HG03378 (cell line): ENCODE measurements around the gene IFT20.
A peak's percentile ranks its signal among the peaks of the same experiment; 100 is the strongest.

Experiments
- ATAC-seq: cut with Tn5 transposase; IDR thresholded peaks from one replicate; pipeline ENCODE4 v1.9.1; 2021; ENCODE audit warnings: mild to moderate bottlenecking, moderate library complexity; ENCODE audit not compliant: unreplicated experiment

The IFT20 gene

GRCh38 chr17:28338056-28338768 is 2.9 kb upstream of the IFT20 start:
- ATAC-seq = no peak

DNA sequence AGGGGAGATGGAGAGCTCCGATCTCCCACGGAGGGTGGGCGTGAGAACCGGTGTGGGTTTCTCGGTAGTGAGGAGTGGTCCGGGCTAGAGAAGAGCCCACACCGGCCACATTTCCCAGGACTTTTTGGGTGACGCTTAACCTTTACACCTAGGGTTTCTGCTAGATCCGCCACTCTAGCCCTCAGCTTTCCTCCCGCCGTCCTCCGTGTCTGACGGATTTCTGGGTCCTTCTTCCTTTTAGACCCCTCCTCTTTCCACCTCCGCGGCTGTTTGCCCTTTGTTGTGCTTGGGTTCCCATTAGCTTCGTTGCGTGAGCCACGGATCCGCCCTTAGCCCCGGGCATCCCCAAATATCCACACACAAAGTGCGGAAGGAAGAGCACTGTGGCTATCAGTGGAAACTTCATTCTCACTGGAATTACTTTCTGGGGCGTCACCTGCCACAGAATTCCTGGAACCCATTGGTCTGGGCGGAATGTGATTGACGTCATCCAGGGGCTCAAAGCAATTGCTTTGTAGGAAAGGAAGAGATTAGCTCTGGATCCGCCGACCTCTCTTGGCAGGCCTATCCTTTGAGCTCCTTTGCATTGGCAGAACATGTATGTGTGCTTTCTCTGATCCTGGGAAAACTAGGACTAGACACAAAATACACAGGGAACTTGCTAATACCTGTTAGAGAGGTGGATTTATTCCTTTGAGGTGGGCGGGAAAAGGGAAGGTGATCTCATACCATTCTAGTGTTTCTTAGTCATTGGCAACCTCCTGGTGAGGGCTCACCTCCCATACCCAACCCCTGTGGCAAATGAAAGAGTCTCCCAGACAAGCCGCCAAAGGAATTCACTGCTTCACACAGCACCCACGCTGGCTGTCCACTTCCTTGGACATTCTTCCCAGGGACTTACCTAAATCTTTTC is 943 bp upstream of the IFT20 start:
- no peak for ATAC-seq

DNA sequence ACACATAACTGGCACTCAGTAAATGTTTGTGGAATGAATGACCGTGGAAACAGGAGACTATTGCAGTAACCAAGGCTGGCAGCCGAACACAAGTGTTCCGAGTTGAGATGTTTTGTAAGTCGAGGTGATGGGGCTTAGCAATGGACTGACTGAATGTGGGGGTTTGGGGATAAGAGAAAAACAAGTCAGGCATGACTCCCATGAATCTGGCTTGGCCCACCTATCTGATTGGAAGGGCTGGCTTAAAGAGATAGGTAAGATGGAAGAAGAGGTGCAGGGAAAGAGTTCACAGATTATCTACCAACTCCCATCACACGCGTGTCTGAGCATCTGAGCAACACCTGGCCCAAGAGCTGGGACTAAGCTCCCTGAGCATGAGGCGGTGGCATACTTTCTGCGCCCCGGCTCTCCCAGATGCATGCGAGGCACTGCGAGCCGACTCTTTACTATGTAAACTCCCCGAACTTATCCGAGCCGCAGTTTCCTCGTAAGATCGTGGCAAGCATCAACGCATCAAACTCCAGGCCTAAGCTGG is 539 bp downstream of the IFT20 start:
- ATAC-seq = no peak

GRCh38 chr17:28334171-28334570 is 1.1 kb downstream of the IFT20 start:
- no peak for ATAC-seq

DNA sequence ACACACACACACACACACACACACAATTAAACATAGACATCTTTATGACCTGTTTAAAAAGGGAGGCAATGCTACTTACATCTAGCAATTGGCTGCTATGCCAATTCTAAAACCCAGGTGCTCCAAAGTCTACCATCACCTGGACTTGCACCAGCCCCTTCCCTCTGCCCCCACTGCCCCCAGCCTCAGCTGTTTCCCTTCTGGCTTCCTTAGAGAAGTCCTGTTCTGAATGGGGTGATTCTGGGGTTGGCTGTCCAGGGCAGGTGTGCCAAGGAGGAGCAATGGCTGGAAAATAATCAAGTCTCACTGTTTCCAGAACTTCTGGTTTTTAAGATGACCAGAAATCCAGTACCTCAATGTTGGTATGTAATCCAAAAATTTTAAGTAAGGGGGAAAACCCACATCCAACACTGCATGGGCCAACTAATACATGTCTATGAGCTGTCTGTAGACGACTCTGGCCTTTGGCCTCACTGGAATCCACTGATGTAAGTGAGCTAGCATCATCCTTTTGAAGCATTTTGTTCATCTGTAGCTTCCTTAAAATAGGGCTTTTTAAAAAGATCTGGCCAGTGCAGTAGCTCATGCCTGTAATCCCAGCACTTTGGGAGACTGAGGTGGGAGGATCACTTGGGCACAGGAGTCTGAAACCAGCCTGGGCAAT is 2.1 kb downstream of the IFT20 start:
- no peak for ATAC-seq

GRCh38 chr17:28331891-28332420 is 3.3 kb downstream of the IFT20 start:
- no peak for ATAC-seq

- ATAC-seq = no peak
Observed at GRCh38 chr17:28330671-28331070, 4.6 kb downstream of the IFT20 start.

DNA sequence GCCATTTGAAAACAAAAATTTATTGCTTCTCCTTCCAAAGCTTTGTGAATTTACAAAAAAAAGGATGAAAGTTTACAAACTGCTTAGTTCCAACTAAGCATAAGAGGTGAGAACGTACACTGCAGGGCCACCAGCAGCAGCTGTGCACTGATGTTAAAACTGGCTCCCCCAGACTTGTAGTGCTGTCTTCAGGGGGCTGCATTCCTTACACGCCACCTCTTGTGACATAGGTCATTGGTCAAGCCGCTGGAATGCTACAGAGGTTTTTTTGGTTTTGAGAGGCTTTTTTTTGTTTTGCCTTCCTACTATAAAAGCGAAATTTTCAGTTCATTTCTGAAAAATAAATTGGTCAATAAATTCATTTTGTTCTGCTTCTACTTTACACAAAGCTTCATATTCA is 6.9 kb downstream of the IFT20 start:
- ATAC-seq = no peak

DNA sequence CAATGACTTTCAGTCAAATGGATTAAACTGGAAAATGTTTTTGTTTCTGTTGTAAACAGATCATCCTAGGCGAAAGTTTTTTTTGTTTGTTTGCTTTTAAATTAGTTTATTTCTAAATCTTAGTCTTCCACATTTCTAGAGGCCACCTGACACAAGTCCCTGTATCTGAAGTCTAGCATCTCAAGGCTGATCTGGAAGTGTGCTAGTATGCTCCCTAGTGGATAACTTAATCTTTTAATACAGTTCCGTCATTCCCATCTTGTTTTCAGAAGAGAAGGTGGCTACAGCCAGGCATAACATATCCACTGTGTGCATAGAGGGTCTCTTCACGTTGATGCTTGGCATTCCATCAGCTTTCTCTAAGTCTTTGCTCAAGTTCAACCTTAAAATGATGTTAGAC is 7.6 kb downstream of the IFT20 start:
- ATAC-seq = no peak

DNA sequence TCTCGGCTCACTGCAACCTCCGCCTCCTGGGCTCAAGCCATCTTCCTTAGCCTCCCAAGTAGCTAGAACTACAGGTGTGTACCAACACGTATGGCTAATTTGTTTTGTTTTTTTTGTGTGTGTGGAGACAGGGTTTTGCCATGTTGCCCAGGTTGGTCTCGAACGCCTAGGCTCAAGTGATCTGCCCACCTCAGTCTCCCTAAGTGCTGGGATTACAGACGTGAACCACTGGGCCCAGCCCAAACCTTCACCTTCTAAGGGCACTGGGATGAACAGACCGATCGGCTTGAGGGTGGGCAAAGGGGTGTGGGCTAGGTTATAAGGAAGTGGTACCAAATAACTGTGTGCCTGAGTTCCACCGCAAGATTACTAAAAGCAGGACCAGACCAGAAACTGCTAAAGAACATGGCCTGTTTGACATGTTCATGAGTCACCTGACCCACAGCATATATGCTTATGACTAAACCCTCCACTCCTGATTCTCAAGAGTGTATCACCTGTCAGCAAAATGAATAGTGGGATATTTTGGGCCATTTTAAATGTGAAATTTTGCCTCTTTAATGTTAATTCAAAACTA is 8.2 kb downstream of the IFT20 start:
- no peak for ATAC-seq

DNA sequence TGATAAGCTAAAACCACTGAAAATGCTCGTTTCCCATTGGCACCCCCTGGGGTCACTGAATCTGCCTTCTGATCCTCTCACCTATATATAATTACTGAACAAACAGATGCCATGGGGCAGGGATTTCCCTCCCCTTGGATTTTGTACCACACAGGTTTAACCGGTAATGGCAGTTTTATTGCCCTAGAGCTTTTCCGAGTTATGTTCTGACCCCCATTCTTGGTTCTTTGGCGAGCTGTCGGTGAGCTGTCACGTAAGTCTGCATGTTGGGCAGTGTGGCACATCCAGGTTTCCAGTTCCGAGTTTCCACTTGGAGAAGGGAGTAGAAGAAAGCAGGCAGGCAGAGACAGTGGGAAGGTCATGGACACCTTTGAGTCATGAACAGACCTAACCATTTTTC is 9.2 kb downstream of the IFT20 start:
- no peak for ATAC-seq

DNA sequence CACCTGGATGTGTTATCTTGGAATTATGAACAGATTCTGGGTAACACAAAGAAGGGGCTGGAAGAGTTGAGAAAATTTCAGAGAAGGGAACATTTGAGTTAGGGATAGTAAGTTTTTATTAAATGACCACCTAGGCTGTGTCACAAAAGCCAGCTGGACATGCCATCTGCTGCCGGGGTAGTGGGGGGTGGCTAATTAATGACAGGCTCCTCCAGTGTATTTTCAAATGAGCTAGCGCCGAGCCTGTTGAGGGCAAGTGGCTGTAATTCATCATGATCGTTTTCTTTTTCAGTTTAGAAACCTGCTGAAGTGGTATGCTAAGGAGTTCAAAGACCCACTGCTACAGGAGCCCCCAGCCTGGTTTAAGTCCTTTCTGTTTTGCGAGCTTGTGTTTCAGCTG is 10.1 kb downstream of the IFT20 start:
- no peak for ATAC-seq

GRCh38 chr17:28324781-28325180 is 10.5 kb downstream of the IFT20 start:
- no peak for ATAC-seq

GRCh38 chr17:28324267-28324745 is 11.0 kb downstream of the IFT20 start:
- ATAC-seq = no peak

DNA sequence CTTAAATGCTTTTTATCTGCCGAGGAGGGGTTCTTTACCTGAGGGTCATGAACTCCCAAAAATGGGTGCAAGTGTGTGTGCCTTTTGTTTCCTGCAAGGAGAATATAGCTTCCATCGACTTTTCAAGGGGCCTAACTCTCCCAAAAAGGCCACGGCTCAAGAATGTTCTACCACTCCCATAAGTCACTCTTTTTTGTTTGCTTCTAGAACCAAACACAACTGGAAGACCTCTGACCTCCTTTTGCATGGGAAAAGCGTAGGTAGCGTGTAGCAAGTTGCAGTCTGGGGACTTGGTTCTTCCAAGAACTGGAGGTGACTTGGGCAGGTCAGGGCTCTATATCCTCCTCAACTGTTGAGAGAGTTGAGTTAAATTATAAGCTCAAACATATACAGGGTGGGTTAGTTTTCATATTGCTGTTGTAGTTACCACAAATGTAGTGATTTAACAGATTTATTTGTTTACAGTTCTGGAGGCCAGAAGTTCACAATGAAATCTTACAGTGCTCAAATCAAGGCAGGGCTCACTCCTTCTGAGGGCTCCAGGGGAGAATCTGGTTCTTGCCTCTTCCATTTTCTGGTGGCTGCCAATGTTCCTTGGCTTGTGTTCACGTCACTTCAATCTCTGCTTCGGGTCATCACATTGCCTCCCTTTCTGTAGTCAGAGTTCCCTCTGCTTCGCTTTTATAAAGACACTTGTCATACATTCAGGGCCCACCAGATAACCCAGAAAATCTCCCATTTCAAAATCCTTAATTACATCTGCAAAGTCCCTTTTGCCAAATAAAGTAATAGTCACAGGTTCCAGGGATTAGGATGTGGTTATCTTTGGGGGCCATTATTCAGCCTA is 14.8 kb downstream of the IFT20 start:
- no peak for ATAC-seq

- ATAC-seq = no peak
Observed at GRCh38 chr17:28319598-28319935, 15.7 kb downstream of the IFT20 start.

GRCh38 chr17:28318759-28319597 is 16.3 kb downstream of the IFT20 start, which contains the start of gene TMEM97:
TSS of gene TMEM97 (plus strand) at chr17:28319200. CDS start at chr17:28319240, 40 bp downstream.
- ATAC-seq = peak; percentile 88

DNA sequence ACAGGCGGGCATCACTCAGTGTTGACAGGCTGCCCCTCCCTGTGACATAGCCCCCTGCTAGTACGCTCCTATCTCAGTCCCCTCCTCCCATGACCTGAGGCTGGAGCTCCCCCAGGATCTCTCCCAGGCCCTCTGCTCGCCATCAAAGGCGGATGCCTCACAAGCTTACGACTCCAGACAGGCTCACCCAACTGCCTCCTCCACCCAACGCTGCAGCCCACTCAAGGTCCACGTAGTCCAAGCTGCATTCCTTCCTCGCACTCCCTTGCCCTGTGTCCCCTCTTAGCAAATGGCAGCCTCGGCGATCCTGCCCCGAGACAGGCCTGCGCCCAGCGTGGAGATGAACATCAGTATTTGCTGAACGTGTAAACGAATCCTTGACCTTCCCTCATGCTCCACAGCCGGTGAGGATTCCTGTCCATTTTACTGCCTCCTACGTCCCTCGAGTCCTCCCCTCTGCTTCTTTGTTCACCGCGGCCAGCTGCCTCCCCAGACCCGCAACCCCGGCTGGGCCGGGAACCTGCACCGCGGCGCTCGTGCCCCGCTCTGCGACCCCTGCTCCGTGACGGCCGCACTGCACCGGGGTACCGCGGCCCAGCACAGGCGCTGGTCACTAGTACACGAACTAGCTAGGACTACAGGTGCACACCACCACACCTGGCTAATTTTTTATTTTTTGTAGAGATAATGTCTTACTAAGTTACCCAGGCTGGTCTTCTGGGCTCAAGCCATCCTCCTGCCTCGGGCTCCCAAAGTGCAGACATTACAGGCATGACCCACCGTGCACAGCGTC is 17.1 kb downstream of the IFT20 start:
- ATAC-seq = no peak
